ENCODE results near the gene NFE2L2.

GRCh38 chr2:177260379-177260778 lies 4.1 kb downstream of the NFE2L2 start:
- no peak for TF ChIP-seq CTCF (conservative IDR thresholded peaks at IDR 0.05; ENCODE audit: low read depth, low read length)
- TF ChIP-seq EZH2 (IDR thresholded peaks at IDR 0.05; ENCODE audit: borderline replicate concordance, low read depth, low read length, poor library complexity, severe bottlenecking) = no peak

Measured in A673 (cell line).